ENCODE results near the gene MUC4. TPM values are rescaled to one million over a fixed set of nuclear protein-coding genes. Genes with fewer than 3 reads are reported as not detected.
A peak's percentile ranks its signal among the peaks of the same experiment; 100 is the strongest.
"Not testable (repeated sequence)": the region's sequence is repeated elsewhere in the genome, so short reads cannot be mapped to it uniquely, and the experiment has no call there.

Gene MUC4
- polyA plus RNA-seq, 1 donor, result 1.2 TPM

- no peak for DNase-seq
Measured at GRCh38 chr3:195738274-195739044, 73.3 kb downstream of the MUC4 start.

GRCh38 chr3:195737782-195738181 lies 73.9 kb downstream of the MUC4 start:
- DNase-seq, result not testable (repeated sequence)

DNA sequence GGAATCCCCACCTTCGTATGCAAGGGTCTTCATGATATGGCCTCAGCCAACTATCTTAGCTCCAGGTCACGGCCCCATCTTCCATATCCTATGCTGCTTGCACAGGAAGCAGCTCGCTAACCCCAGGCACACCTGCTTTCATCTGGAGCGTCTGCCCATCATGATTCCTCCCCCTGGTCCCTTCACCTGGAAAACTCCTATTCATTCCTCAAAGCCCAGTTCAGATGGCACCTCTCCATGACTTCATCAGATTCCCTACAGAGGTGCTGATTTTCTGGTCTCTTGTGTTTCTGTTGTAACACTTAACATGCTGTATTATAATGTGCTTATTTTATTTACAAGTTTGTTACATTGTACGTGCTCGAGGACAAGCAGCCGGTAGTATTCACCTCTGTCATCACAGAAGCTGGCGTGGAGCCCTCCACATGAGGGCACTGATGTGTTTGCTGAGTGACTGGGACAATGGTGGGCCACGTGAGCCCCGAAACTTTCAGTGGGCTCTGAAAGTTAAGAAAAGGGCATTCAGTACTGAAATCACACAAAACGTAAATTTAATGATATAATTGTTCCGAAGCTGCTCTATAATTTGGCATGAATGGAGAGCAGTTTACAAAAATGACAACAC lies 74.8 kb downstream of the MUC4 start:
- DNase-seq, result no peak

DNA sequence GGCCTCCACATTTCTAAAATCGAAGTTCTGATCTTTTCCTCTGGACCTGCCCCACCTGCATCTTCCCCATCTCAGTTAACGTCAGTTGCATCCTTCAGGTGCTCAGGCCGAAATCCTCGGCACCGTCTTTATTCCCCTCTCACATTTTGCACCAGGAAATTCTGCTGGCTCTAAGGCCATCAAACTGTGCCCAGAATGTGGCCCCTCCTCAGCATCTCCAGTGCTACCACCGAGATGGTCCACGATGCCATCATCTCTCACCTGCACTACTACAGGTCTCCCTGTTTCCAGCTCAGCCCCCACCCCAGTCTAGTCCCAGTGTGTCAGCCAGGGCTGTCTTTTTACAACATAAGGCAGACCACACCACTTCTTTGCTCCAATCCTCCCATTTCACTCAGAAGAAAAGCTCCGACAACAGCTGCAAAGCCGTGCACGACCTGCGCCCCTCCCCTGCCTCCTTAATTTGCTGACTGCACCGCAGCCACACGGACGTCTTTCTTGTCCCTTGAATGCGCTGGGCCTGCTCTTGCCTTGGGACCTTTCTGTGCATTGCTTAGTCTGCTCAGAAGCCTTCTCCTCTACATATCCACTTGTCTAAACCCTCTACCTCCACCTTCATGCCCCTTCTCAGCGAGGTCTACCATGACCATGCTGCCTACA lies 76.6 kb downstream of the MUC4 start:
- no peak for DNase-seq

DNA sequence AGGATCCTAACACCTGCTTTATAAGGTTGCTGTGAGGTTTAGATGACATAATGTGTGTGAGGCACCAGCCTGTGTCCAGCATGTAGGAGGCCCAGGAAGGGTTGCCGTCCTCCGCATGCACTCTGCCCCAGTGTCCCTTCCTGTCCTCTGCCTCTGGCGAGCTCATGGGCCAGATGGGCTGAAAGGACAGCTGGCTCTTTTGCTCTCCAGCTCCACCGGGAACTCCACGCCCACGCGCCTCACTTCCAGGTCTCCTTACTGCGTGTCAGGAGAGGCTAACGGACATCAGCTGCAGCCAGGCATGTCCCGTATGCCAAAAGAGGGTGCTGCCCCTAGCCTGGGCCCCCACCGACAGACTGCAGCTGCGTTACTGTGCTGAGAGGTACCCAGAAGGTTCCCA lies 78.8 kb downstream of the MUC4 start:
- DNase-seq, result peak; percentile 59

DNA sequence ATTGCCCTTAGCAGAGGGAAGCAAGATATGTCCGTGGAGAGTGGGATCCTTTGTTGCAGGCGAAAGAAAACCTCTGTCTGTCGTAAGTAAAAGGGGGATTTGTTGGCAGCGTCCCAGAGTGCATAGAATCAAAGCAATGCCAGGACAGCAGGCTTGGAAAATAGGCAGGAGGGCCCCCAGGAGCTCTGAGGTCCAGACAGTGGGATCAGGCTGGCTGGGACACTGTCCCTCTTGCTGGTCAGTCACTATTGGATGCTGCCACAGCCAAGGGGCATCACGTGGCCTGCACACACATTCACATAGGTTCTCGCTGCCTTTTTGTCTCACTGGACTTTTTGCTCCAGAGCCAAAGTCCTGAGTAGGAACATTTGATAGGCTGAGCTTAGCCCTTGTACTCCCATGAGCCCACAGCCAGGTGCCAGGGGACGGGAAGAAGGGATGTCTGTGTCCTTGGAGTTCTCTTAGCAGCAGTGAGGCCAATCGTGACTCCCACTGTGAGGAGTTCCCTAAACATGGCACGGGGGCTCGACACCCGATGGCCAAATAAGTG lies 80.3 kb downstream of the MUC4 start:
- DNase-seq, result no peak

DNA sequence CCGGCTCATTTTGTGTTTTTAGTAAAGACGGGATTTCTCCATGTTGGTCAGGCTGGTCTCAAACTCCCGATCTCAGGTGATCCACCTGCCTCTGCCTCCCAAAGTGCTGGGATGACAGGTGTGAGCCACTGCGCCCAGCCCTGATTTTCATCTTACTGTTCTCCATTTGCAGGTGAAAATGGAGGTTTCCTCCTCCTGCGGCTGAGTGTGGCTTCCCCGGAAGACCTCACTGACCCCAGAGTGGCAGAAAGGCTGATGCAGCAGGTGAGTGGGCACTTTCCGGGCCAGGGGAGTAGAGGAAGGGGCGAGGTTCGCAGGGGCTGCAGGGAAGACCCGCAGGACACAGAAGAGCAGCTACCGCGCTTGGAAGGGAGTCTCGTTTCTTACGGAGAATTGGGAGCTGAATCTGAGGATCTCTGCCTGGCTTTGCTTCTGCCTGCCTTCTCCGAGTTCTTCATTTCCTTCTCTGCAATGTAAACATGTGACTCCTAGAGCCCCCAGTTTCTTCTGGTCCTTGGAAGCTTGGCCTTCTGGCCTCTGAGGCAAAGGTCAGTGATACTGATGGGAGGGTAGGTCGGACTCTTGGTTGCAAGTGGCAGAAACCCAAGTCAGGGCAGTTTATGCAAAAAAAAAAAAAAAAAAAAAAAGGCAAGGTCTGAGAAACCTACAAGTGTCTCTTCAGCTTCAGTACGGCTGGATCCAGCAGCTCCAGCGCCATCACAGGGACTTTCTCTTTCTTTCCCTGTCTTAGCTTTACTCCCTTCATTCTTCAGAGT lies 82.1 kb downstream of the MUC4 start:
- DNase-seq, result no peak

DNA sequence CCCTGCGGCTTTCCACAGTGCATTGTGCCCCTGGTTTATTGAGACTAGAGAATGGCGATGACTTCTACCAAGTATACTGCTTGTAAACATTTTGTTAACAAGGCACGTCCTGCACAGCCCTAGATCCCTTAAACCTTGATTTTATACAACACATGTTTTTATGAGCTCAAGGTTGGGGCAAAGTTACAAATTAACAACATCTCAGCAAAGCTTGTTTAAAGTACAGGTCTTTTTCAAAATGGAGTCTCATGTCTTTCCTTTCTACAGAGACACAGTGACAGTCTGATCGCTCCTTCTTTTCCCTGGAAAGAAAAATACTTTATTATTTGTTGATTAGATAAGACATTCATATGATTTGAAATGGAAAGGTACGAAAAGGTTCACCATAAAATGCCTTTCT lies 82.9 kb downstream of the MUC4 start:
- not testable (repeated sequence) for DNase-seq

GRCh38 chr3:195727606-195728195 lies 84.0 kb downstream of the MUC4 start:
- no peak for DNase-seq

DNA sequence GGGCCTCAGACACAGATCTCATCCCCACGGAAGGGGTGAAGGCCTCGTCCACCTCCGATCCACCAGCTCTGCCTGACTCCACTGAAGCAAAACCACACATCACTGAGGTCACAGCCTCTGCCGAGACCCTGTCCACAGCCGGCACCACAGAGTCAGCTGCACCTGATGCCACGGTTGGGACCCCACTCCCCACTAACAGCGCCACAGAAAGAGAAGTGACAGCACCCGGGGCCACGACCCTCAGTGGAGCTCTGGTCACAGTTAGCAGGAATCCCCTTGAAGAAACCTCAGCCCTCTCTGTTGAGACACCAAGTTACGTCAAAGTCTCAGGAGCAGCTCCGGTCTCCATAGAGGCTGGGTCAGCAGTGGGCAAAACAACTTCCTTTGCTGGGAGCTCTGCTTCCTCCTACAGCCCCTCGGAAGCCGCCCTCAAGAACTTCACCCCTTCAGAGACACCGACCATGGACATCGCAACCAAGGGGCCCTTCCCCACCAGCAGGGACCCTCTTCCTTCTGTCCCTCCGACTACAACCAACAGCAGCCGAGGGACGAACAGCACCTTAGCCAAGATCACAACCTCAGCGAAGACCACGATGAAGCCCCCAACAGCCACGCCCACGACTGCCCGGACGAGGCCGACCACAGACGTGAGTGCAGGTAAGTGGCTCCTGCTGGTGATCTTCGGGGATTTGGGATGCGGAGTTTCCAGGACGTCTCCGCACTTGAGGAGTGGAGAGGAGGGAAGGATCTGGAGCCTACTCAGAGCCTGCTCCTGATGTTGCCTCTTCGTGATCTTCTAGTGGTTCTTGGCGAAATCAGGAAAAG lies 85.6 kb downstream of the MUC4 start:
- not testable (repeated sequence) for DNase-seq

DNA sequence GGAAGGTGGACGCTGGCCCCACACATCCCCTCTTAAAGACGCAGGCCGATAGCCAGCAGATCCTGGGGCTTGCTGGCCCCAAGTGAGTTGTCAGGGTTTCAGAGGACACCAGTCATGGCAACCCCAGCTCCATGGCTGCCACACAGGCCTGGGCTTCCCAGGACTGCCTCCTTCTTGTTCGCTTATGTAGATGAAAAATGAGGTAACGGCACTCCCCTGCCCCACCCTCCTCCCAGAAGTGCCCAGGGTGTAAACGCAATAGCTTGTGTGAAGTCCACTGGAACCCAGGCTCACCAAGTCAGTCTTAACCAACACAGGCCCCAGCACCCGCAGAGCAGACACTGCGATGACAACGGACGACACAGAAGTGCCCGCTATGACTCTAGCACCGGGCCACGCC lies 87.4 kb downstream of the MUC4 start:
- not testable (repeated sequence) for DNase-seq

DNA sequence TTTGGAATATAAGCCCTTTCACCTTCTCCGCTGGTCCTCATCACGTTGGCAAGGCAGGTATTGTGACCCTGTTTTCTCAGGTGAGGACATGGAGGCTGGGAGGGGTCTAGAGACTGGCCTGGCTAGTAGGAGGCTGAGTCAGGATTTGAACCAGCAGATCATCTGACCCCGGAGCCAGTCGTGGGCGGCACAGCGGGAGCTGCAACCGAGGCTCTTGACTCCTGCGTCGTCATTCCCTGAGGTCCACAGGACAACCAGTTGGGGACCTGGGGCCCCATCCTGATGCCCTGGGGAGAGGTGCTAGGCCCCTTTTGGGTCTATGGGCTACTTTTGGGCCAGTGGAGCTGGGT lies 88.8 kb downstream of the MUC4 start:
- not testable (repeated sequence) for DNase-seq

DNA sequence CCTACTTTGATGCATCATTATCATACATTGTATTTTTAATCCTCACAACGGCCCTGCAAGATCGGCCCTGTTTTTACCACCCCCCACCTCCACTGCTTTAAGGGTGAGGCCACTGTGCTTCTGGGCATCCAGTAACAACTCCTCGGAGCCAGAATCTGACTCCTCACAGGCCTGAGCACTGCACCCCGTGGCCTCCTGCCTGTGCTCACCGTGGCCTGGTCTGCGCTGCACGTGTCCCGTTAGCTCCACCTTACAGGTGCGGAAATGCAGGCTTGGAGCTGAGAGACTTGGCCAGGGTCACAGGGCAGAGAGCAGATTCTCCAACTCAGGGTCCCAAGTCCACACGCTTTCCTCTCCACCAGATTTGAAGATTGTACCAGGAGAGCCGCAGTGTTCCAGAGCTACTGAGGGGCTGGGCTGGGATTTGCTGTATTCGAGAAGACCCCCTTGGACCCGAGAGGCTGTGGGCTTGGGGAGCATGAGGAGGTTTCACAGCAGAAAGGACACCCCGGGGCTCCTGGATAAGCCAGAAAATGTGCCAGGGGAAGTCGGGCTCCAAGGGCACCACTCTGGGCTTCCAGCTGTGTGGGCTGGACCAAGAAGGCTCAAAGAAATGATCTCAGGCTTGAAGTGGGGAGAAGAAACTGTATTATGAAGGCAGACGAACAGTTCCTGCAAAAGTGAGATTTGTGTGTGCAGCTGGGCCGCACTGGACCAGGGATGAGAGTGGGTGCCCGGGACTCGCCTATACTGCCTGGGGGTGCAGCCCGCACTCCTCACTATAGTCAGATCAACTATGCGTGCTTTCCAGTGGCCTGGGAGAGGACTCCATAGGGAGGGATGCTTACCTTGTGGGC lies 89.4 kb downstream of the MUC4 start:
- not testable (repeated sequence) for DNase-seq

DNA sequence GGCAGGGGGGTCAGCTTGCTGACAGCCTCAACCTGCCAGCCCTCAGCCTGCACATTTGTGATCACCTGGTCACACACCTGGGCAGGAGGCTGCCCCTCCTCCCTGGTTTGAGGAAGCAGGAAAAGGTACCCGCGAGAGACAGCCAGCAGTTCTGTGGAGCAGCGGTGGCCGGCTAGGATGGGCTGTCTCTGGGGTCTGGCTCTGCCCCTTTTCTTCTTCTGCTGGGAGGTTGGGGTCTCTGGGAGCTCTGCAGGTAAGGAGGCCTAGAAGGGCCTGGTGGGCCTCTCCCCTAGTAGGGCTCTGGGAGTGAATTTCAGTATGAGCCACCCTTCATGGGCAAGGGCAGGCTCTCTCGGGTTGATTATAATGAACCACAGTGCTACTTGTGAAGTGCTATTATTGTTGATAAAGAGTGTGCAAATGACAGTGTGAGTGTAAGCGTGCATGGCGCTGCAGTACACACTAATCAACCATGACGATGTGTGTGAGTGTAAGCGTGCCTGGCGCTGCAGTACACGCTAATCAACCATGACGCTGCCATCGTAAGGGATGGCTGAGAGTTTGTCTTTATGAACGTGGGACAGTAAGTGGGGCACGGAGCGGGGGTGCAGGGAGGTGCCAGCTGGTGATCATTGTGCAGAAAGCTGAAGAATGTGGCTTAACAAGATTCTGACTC lies 90.8 kb downstream of the MUC4 start, which contains the start of gene MUC20:
Gene MUC20, plus strand, starts transcription at position 148 of the 676 bp plus-strand sequence. Its CDS starts 30 bp downstream, at position 178.
- DNase-seq, result not testable (repeated sequence)

DNA sequence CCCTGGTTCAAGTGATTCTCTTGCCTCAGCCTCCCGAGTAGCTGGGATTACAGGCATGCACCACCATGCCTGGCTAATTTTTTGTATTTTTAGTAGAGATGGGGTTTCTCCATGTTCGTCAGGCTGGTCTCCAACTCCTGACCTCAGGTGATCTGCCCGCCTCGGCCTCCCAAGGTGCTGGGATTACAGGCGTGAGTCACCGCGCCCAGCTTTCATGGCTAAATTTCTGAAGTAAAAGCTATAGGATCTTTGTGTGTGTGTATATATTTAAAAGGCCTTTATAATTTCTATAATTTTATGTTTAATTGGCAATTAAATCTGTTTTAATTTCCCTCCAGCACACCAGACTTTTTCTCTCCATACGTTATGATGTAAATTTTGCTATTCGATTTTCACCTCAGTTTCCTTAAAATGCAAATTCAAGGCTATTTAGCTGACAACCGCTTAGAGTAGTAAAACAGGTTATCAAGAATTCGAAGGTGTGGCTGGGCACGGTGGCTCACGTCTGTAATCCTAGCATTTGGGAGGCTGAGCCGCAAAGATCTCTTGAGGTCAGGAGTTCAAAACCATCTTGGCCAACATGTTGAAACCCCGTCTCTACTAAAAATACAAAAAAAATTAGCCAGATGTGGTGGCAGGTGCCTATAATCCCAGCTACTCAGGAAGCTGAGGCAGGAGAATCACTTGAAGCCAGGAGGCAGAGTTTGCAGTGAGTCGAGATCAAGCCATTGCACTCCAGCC lies 92.0 kb downstream of the MUC4 start:
- not testable (repeated sequence) for DNase-seq

DNA sequence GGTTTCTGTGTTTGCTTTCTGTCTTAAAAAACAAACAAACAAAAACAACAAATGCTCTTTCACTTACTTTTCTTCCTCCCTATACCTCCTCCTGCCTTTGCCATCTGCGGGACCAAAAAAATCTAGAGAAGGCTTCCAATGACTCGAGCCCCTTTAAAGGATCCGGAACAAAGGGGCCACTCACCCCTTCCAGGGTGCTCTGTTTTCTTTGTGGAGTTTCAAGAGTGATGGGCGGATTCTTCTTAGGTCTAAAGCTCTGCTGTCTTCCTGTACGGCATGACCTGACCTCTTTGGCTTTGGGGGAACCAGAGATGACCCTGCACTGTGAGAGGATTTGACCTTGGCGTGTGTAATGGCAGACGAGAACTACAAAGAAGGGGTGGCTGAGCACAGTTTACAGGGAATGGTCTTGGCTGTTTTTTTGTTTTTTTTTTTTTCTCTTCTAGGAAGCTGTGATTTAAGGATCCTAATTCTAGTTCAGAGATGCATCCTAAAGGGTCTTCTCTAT lies 93.2 kb downstream of the MUC4 start:
- DNase-seq, result no peak

DNA sequence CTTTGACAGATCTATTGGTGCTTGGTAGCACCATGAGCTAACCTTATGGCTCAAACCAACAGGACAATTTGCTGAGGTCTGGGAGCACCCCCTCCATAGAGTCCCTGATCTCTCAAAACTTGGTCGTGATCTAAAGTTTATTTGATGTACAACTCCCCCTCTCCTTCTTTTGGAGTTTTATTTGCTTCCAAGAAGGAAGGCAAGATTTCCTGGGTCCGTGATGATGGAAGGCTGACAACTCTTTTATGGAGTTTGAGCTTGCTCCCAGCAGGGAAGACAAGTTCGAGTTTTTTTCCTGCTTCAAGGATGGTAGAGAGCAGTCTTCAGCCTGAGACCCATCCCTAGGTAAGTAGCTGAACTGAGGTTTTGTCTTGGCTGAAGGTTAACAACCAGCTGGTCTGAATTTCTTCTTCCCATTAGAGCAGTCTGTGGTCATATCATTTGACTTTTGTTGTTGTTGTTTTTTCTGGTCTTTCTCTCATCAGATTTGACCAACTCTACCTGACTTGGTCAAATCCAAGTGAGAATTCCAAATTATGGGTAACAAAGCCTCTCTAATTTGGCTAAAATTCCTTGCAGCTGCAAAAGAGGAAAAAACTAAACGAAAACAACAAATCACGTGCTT lies 93.8 kb downstream of the MUC4 start:
- DNase-seq, result no peak

GRCh38 chr3:195717416-195717815 lies 94.3 kb downstream of the MUC4 start:
- DNase-seq, result no peak
